ENCODE results near the gene RAB3A. TPM values are rescaled to one million over a fixed set of nuclear protein-coding genes. Genes with fewer than 3 reads are reported as not detected.
A peak's percentile ranks its signal among the peaks of the same experiment; 100 is the strongest.

RAB3A gene
- total RNA-seq, 4 donors from 2014 or later, result 0.30 to 0.76 (median 0.44) TPM; not detected in 1

DNA sequence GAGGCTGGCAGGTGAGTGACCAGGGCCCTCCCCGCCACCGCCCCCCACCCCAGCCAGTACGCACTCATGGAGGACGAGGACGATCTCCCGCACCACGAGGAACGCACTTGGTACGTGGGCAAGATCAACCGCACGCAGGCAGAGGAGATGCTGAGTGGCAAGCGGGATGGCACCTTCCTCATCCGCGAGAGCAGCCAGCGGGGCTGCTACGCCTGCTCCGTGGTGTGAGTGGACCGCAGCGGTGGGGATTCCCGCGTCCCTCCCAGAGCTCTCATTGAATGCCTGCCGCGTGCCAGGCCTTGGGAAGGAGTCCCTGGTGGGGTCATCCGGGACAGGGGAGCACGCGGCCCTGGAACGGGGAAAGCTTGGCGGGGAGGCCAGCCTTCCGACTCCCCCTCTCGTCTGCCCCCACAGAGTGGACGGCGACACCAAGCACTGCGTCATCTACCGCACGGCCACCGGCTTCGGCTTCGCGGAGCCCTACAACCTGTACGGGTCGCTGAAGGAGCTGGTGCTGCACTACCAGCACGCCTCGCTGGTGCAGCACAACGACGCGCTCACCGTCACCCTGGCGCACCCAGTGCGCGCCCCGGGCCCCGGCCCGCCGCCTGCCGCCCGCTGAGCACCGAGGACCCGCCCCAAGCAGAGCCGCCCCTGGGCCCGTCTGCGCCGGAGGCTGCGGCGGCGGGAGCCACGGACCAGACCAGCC lies 35.0 kb downstream of the RAB3A start:
- Histone ChIP-seq H3K27me3 (no peaks in the 10 kb centered on the region), H3K27ac (peak overlapping the region in 2 of 4 donors; percentile 50 to 71), H3K4me3 (no peak overlapping the region), H3K4me1 (peaks cover 0 to 20% (median 5%) of the 10 kb centered on the region in 3 donors), H3K36me3 (peaks cover 19 to 61% (median 33%) of the 10 kb centered on the region in 3 donors), H3K9me3 (no peaks in the 10 kb centered on the region)
- intact Hi-C loops (cut with DNase I), result no loop called here
- 94 to 98% methylated on average over 13 to 43 of the region's 66 CpGs for WGBS, 2 donors
- DNase-seq, result no peak
- TF ChIP-seq, protein P1, sequence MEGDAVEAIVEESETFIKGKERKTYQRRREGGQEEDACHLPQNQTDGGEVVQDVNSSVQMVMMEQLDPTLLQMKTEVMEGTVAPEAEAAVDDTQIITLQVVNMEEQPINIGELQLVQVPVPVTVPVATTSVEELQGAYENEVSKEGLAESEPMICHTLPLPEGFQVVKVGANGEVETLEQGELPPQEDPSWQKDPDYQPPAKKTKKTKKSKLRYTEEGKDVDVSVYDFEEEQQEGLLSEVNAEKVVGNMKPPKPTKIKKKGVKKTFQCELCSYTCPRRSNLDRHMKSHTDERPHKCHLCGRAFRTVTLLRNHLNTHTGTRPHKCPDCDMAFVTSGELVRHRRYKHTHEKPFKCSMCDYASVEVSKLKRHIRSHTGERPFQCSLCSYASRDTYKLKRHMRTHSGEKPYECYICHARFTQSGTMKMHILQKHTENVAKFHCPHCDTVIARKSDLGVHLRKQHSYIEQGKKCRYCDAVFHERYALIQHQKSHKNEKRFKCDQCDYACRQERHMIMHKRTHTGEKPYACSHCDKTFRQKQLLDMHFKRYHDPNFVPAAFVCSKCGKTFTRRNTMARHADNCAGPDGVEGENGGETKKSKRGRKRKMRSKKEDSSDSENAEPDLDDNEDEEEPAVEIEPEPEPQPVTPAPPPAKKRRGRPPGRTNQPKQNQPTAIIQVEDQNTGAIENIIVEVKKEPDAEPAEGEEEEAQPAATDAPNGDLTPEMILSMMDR (IDR thresholded peaks at IDR 0.05), result no peak
- TF ChIP-seq POLR2A (IDR thresholded peaks at IDR 0.05), result no peak

DNA sequence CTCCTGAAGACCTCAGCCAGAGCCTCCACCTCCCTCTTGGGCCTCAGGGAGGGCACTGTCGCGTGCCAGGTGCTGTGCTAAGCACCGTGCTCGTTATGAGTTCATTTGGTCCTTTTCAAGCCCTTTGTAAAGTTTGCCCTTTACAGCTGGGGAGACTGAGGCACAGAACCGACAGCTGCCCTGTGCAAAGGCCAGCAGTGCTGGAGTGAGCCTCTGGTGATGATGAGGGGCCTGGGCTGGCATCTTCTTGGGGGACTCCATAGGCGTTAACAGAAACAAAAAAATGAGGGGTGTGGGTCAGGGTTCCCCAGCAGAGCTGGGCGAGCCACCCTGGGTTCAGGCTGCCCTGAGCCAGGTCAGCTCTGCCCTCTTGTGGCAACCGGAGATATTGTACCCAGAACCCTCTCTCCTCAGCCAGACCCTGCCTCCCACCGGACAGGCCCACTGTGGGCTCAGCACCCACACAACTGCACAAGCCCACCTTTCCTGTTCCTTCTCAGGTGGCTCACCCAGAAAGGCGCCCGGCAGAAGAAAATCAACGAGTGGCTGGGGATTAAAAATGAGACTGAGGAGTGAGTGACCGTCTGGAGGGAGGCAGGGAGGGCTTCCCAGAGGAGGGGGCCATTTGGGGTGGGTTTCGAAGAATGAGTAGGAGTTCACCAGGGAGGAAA lies 35.7 kb downstream of the RAB3A start:
- TF ChIP-seq, protein P1 (IDR thresholded peaks at IDR 0.05), result peak; percentile 30 to 71 (median 64)
- no peak for TF ChIP-seq POLR2A (IDR thresholded peaks at IDR 0.05)
- peaks cover 0 to 13% (median under 1%) of the 10 kb centered on the region in 3 donors for H3K4me1 ChIP-seq
- H3K36me3 ChIP-seq, result peaks cover 19 to 68% (median 40%) of the 10 kb centered on the region in 3 donors
- no peak overlapping the region for H3K4me3 ChIP-seq
- 44 to 64% methylated on average over 5 to 14 of the region's 14 CpGs for WGBS, 2 donors
- no peaks in the 10 kb centered on the region for H3K9me3 ChIP-seq
- no peak overlapping the region for H3K27ac ChIP-seq
- H3K27me3 ChIP-seq, result no peaks in the 10 kb centered on the region
- intact Hi-C loops (cut with DNase I), result no loop called here
- DNase-seq, result no peak

- no peak for DNase-seq
- Histone ChIP-seq H3K27ac (no peak overlapping the region), H3K27me3 (no peaks in the 10 kb centered on the region), H3K36me3 (peaks cover 19 to 79% (median 45%) of the 10 kb centered on the region in 3 donors), H3K4me1 (peaks cover under 1 to 4% (median under 1%) of the 10 kb centered on the region in 3 donors), H3K9me3 (no peaks in the 10 kb centered on the region), H3K4me3 (no peak overlapping the region)
- intact Hi-C loops (cut with DNase I), result no loop called here
- TF ChIP-seq POLR2A (IDR thresholded peaks at IDR 0.05), result no peak
- TF ChIP-seq, protein P1 (IDR thresholded peaks at IDR 0.05), result no peak
- 88 to 93% methylated on average over 12 to 13 of the region's 21 CpGs for WGBS, 2 donors
These were observed 36.8 kb downstream of the RAB3A start for GRCh38 chr19:18167011-18167410.

DNA sequence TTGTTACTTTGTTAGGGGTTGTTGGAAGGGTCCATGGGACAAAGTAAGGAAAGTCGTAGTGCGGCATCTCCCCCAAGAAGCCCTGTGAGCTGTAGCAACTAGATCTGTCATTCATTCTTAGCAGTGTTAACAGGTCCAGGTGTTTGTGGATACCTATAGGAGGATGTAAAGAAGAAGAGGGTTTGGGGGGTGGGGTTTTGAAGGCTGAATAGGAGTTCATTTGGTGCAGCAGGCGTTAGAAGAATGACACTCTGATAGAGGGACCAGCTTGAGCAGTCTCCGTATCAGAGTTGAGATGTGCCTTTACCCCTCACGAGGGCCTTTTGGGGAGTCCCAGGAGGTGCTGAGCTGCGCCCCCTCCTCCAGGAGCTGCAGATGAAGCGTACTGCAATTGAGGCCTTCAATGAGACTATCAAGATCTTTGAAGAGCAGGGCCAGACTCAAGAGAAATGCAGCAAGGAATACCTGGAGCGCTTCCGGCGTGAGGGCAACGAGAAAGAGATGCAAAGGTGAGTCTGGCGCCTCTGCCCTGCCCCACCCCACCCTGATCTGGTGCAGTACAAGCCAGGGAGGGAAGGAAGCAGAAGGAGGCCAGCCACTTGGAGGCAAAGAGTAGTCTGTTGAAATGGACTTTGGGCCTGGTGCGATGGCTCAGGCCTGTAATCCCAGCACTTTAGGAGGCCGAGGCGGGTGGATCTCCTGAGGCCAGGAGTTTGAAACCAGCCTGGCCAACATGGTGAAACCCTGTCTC lies 37.9 kb downstream of the RAB3A start:
- intact Hi-C loops (cut with DNase I), result no loop called here
- H3K9me3 ChIP-seq, result no peaks in the 10 kb centered on the region
- no peak for DNase-seq
- 95 to 100% methylated on average over 9 to 12 of the region's 15 CpGs for WGBS, 2 donors
- peaks cover 19 to 83% (median 45%) of the 10 kb centered on the region in 3 donors for H3K36me3 ChIP-seq
- H3K27ac ChIP-seq, result no peak overlapping the region
- H3K4me3 ChIP-seq, result no peak overlapping the region
- no peaks in the 10 kb centered on the region for H3K27me3 ChIP-seq
- peaks cover 8 to 12% (median 10%) of the 10 kb centered on the region in 3 donors for H3K4me1 ChIP-seq
- no peak for TF ChIP-seq POLR2A (IDR thresholded peaks at IDR 0.05)
- TF ChIP-seq, protein P1 (IDR thresholded peaks at IDR 0.05), result no peak

All from esophagus squamous epithelium (tissue), 5 donors.